ENCODE measurements around the gene ARMC3. TPM values are rescaled to one million over a fixed set of nuclear protein-coding genes. Genes with fewer than 3 reads are reported as not detected.

The ARMC3 gene
- total RNA-seq, 1 donor from 2014 or later: not detected

DNA sequence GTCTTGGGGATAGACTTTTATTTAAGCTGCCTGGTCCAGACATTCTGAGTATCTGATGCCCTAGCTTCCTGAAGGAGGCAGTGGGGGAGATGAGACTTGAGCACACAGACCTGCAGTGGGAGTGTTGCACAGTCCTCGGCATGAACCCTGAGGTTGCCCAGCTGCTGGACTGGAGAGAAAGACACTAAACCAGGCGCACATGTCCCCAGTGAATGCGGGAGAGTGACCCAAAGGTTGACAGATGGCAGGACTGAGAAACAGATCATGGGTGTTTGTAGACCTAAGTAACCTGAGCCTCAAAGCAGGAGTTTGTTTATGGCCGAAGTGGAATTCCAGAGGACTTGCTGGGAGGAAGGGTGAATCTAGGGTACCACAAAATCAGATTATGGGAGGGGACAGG is 151.8 kb downstream of the ARMC3 start:
- DNase-seq: no peak

DNA sequence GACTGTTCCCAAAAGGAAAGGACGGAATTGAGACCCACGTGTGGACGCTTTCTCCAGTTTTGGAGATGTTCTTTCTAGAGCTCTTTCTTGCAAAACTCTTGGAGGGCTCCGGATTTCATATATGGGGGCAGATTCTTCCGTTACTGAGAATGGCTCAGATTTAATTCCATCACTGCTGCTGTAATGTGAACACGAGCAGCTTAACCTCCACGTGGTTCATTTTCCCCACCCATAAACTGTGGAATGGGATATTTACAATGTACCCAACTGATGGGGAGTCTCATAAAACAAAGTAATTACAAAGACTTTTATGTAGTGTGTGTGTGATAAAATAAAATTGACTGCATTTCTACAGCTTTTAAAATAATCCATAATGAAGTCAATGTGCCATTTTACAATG is 152.4 kb downstream of the ARMC3 start:
- no peak for DNase-seq

DNA sequence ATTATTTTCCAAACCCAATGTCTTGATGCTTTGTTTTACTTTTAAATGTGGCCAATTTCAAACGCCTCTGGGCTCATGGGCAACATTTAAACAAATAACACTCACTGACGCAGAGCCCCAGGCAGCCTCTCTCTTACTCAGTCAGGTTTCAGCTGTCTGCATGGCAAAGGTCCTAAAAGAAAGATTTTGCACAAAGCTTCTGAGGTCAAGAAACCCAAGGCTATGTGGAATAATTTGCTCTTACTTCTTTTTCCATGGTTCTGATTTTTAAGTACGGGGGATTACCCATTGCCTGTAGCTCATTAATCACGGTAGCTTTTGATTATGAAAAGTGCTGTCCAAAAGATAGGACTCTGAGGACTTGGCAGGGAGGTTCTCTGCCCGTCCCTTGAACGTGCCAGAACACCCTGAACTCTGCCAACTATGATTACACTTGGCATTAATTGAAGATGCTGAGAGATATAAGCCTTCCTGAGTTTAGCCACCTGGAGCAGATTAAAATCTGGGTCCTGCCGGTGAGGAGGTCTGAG is 153.4 kb downstream of the ARMC3 start:
- DNase-seq: no peak

DNA sequence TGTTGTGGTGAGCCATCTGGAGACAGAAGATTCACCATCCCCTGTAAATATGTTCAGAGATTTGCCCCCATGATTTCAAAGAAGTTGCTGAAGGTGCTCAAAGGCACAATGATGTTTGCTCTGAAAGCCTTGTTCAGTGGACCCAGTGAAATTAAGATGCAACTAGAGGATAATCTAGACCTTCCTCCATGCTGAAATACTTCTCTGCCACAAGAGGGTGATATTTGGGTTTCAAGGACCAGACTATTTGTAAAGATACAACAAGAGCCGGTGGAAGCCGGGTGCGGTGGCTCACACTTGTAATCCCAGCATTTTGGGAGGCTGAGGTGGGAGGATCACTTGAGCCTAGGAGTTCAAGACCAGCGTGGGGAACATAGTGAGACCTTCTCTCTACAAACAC is 154.0 kb downstream of the ARMC3 start:
- no peak for DNase-seq

Small RNA genes lying within 50 kb of the gene (small RNA-seq; reads per million reads assigned to genes)
- gene RNA5SP304 (ENCODE audit: low replicate concordance): not detected

Other genes with a start within 250 kb of the ARMC3 start
- gene PIP4K2A, start 213.5 kb upstream of the ARMC3 start, total RNA-seq: 22.1 TPM
- gene MSRB2, start 167.5 kb downstream of the ARMC3 start, total RNA-seq: 10.8 TPM

Data from skin of body (tissue), 3 donors.